Thyroid gland (tissue), 4 donors: ENCODE results near the gene CCR5AS.

Source experiments
- DNase-seq, 2 donors: peaks; one replicate each; pipeline ENCODE4 v3.0.0-alpha.2; 2019
- H3K27ac ChIP-seq, 3 donors: fragments of 200-600 bp; sonication (generic); 1 replicate in 2 of 3; 2 replicates in 1 of 3; pipeline ENCODE4 v1.5.1; 2016 to 2019; ENCODE audit warnings: mild to moderate bottlenecking in 1 of 3, moderate library complexity in 1 of 3
- H3K27me3 ChIP-seq: fragments of 200-600 bp; sonication (generic); one replicate; pipeline ENCODE4 v1.5.1; 2019
- H3K36me3 ChIP-seq, 2 donors: fragments of 200-600 bp; sonication (generic); one replicate each; pipeline ENCODE4 v1.5.1; 2016 to 2019
- H3K4me1 ChIP-seq, 2 donors: fragments of 200-600 bp; sonication (generic); one replicate each; pipeline ENCODE4 v1.5.1; 2017 to 2019
- H3K4me3 ChIP-seq, 3 donors: fragments of 200-600 bp; sonication (generic); replicated peaks in 1 of 3; 1 replicate in 2 of 3; 2 replicates in 1 of 3; pipeline ENCODE4 v1.5.1; 2016; ENCODE audit warnings: mild to moderate bottlenecking in 1 of 3
- H3K9me3 ChIP-seq: fragments of 200-600 bp; sonication (generic); one replicate; pipeline ENCODE4 v1.5.1; 2017
- POLR2A ChIP-seq, 2 donors: fragments of 450-650 bp; IDR thresholded peaks; one replicate each; pipeline ENCODE4 v1.6.1; 2017; ENCODE audit warnings: antibody characterized with exemption in 2 of 2, mild to moderate bottlenecking in 2 of 2, moderate library complexity in 1 of 2
- WGBS, 2 donors: methylation state at CpG; one replicate each; pipeline ENCODE4 v1.1.5; 2017; 5-methylcytosine and 5-hydroxymethylcytosine counted together
- intact Hi-C: fragments of 100-400 bp; cut with DNase I; formaldehyde crosslinking; loops from one replicate; pipeline ENCODE4 v1.15.1; 2023
- TF ChIP-seq, protein P1 (sequence below), 6 experiments: fragments of 200-600 bp in 3 of 6; fragments of 450-650 bp in 3 of 6; sonication (generic) in 3 of 6; IDR thresholded peaks; one replicate each; pipeline ENCODE4 v1.5.1; 2016 to 2019; ENCODE audit warnings: antibody characterized with exemption in 6 of 6, mild to moderate bottlenecking in 2 of 6, inconsistent platforms in 1 of 6, moderate library complexity in 1 of 6

CCR5AS gene

DNA sequence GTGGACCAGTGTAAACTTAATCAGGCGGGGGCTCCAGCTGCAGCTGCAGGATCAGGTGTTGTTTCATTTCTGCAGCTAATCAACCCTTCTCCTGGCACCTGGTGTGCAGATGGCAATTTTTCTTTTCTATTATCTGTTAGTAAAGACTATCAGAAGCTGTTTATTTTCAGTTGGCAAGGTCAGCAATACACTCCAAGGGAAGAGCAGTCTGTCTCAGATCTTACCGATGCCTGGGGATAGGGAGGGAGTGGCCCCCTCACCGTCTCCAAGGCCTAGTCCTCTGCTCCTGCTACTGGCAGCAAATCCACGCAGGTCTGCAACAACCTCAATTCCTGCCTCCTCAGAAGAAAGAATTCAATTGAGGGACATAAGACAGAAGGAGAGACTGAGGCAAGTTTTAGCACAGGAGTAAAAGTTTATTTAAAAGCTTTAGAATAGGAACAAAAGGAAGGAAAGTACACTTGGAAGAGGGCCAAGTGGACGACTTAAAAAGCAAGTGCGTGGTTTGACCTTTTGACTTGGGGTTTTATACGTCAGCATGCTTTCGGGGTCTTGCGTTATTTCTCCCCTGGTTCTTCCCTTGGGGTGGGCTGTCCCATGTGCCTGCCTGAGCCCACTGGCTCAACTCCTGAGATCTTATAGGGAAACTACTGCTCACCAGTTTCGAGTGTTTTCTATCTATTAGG is 9.4 kb upstream of the CCR5AS start:
- Histone ChIP-seq H3K27ac (no peak overlapping the region), H3K27me3 (no peaks in the 10 kb centered on the region), H3K4me1 (peaks cover 0 to 18% of the 10 kb centered on the region in 2 donors), H3K36me3 (no peaks in the 10 kb centered on the region), H3K4me3 (no peak overlapping the region), H3K9me3 (no peaks in the 10 kb centered on the region)
- TF ChIP-seq, protein P1, sequence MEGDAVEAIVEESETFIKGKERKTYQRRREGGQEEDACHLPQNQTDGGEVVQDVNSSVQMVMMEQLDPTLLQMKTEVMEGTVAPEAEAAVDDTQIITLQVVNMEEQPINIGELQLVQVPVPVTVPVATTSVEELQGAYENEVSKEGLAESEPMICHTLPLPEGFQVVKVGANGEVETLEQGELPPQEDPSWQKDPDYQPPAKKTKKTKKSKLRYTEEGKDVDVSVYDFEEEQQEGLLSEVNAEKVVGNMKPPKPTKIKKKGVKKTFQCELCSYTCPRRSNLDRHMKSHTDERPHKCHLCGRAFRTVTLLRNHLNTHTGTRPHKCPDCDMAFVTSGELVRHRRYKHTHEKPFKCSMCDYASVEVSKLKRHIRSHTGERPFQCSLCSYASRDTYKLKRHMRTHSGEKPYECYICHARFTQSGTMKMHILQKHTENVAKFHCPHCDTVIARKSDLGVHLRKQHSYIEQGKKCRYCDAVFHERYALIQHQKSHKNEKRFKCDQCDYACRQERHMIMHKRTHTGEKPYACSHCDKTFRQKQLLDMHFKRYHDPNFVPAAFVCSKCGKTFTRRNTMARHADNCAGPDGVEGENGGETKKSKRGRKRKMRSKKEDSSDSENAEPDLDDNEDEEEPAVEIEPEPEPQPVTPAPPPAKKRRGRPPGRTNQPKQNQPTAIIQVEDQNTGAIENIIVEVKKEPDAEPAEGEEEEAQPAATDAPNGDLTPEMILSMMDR (IDR thresholded peaks at IDR 0.05), result no peak
- no peak for TF ChIP-seq POLR2A (IDR thresholded peaks at IDR 0.05)
- intact Hi-C loops, result no loop called here
- no peak for DNase-seq
- 57 to 63% methylated on average over 10 of the region's 10 CpGs for whole genome bisulfite sequencing, 2 donors

- Histone ChIP-seq H3K36me3 (no peaks in the 10 kb centered on the region), H3K27me3 (no peaks in the 10 kb centered on the region), H3K9me3 (no peaks in the 10 kb centered on the region), H3K27ac (no peak overlapping the region), H3K4me3 (no peak overlapping the region), H3K4me1 (peaks cover 0 to 18% of the 10 kb centered on the region in 2 donors)
- TF ChIP-seq POLR2A (IDR thresholded peaks at IDR 0.05), result no peak
- TF ChIP-seq, protein P1 (IDR thresholded peaks at IDR 0.05), result no peak
- intact Hi-C loops, result no loop called here
- DNase-seq, result no peak
- WGBS, 2 donors, result 72 to 74% methylated on average over 4 of the region's 4 CpGs
Observed at GRCh38 chr3:46414739-46415138, 7.9 kb upstream of the CCR5AS start.

- Histone ChIP-seq H3K4me3 (no peak overlapping the region), H3K27me3 (no peaks in the 10 kb centered on the region), H3K9me3 (no peaks in the 10 kb centered on the region), H3K36me3 (no peaks in the 10 kb centered on the region), H3K4me1 (peaks cover 0 to 18% of the 10 kb centered on the region in 2 donors), H3K27ac (no peak overlapping the region)
- TF ChIP-seq, protein P1 (IDR thresholded peaks at IDR 0.05), result no peak
- no peak for TF ChIP-seq POLR2A (IDR thresholded peaks at IDR 0.05)
- intact Hi-C loops, result no loop called here
- WGBS, 2 donors, result 66 to 72% methylated on average over 5 of the region's 5 CpGs
- DNase-seq, result no peak
Observed at GRCh38 chr3:46413951-46414350, 7.1 kb upstream of the CCR5AS start.

DNA sequence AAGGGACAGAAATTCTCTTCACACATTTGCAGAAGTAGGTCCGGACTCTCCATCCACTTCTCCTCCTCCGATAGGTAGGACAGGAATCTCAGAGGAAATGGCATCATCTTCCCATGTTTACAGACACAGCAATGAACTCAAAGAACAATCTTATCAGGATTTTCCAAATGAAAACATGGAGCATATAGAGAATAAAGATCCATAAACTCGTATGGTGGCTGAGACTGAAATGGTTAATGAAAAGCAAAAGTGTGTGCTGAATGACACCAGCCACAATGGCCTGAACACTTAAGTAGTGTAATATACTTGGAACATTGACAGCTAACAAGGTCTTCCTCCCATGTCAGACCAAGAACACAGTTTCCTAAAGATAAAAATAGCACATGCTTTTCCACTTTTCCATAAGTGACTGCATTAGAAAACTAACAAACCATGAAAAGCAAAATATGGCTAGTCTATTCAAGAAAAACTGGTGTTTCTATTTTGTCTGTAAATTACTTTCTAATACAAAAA is 6.0 kb upstream of the CCR5AS start:
- Histone ChIP-seq H3K36me3 (no peaks in the 10 kb centered on the region), H3K4me3 (no peak overlapping the region), H3K9me3 (no peaks in the 10 kb centered on the region), H3K4me1 (peaks cover 0 to 18% of the 10 kb centered on the region in 2 donors), H3K27me3 (no peaks in the 10 kb centered on the region), H3K27ac (peak overlapping the region in 1 of 3 donors; percentile 27)
- WGBS, 2 donors, result 56 to 58% methylated on average over 3 of the region's 3 CpGs
- no peak for DNase-seq
- TF ChIP-seq, protein P1 (IDR thresholded peaks at IDR 0.05), result no peak
- TF ChIP-seq POLR2A (IDR thresholded peaks at IDR 0.05), result no peak
- intact Hi-C loops, result no loop called here

- intact Hi-C loops, result no loop called here
- H3K27ac ChIP-seq, result no peak overlapping the region
- no peak for DNase-seq
- no peaks in the 10 kb centered on the region for H3K9me3 ChIP-seq
- H3K27me3 ChIP-seq, result no peaks in the 10 kb centered on the region
- H3K4me3 ChIP-seq, result no peak overlapping the region
- WGBS, 2 donors, result 75 to 96% methylated on average over 2 of the region's 2 CpGs
- TF ChIP-seq POLR2A (IDR thresholded peaks at IDR 0.05), result no peak
- TF ChIP-seq, protein P1 (IDR thresholded peaks at IDR 0.05), result no peak
- no peaks in the 10 kb centered on the region for H3K36me3 ChIP-seq
- peaks cover 0 to 26% of the 10 kb centered on the region in 2 donors for H3K4me1 ChIP-seq
Observed at GRCh38 chr3:46411271-46411670, 4.4 kb upstream of the CCR5AS start.
